A549 (cell line): Measurements from ENCODE around the gene NME3.

Experiments used
- CEBPB ChIP-seq, 2 experiments: fragments of >200 bp in 1 of 2; sonication (Bioruptor Twin) in 1 of 2; formaldehyde crosslinking in 1 of 2; IDR thresholded peaks; 2 replicates each; pipeline ENCODE4 v1.6.1; 2012 to 2016
- CTCF ChIP-seq: fragments of >200 bp; sonication (Bioruptor Twin); formaldehyde crosslinking; IDR thresholded peaks from 3 replicates; pipeline ENCODE4 v1.5.1; 2016
- MAFK ChIP-seq: fragments of 450-650 bp; IDR thresholded peaks from 2 replicates; pipeline ENCODE4 v1.6.1; 2014; ENCODE audit not compliant: partially characterized antibody
- MAX ChIP-seq: IDR thresholded peaks from 2 replicates; pipeline ENCODE4 v1.6.1; 2012
- NFE2L2 ChIP-seq: fragments of 150-350 bp; conservative IDR thresholded peaks from 2 replicates; pipeline ENCODE4 v1.6.1; 2014; ENCODE audit warnings: low read length
- NR3C1 ChIP-seq: fragments of >200 bp; sonication (Bioruptor Twin); formaldehyde crosslinking; IDR thresholded peaks from 3 replicates; pipeline ENCODE4 v1.6.1; 2017
- PBX3 ChIP-seq: IDR thresholded peaks from 2 replicates; pipeline ENCODE4 v1.6.1; 2012
- POLR2A ChIP-seq: IDR thresholded peaks from 2 replicates; pipeline ENCODE4 v1.6.1; 2012; ENCODE audit warnings: mild to moderate bottlenecking, low read length
- REST ChIP-seq: fragments of 200-600 bp; sonication (generic); IDR thresholded peaks from 2 replicates; pipeline ENCODE4 v1.6.1; 2016; ENCODE audit warnings: antibody characterized with exemption, mild to moderate bottlenecking, moderate library complexity
- RNF2 ChIP-seq: fragments of 200-600 bp; sonication (generic); IDR thresholded peaks from 2 replicates; pipeline ENCODE4 v1.6.1; 2016; ENCODE audit warnings: low read depth, mild to moderate bottlenecking, antibody characterized with exemption, moderate library complexity, borderline replicate concordance
- SMC3 ChIP-seq: fragments of >200 bp; sonication (Bioruptor Twin); formaldehyde crosslinking; IDR thresholded peaks from 3 replicates; pipeline ENCODE4 v1.6.1; 2018; ENCODE audit warnings: inconsistent platforms

GRCh38 chr16:1727651-1728624, 43.4 kb downstream of the NME3 start:
- TF ChIP-seq MAFK (no peak), PBX3 (no peak), CTCF (no peak), REST (no peak), POLR2A (no peak), MAX (no peak), SMC3 (no peak), CEBPB (IDR thresholded peaks at IDR 0.05) (no peak), NFE2L2 (no peak), RNF2 (no peak), NR3C1 (no peak)
